DMS 273 (cell line): ENCODE measurements around the gene TMTC2.
"Not testable (repeated sequence)": the region's sequence is repeated elsewhere in the genome, so short reads cannot be mapped to it uniquely, and the experiment has no call there.

Source experiments
- DNase-seq: peaks from one replicate; lab custom pipeline; 2025; ENCODE audit not compliant: unreplicated experiment; lab: John Stamatoyannopoulos, UW

TMTC2 gene

DNA sequence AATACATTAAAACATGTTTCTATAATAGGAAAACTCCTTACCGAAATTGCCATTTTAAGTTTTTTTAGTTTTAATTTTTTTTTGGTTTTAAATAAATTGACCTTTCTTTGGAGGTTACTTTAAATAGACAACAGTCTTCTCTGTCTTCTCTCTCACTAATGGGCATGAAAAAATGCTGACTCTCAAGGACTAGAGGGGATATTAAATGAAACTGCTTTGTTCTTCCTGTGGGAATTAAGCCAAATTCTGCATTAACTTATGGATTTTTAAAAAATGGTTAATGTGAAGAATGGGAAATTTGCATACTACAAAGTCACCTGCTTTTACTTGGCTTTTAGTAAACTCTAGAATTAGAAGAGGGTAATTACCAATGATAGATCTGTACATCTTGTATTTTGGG lies 378.9 kb downstream of the TMTC2 start:
- no peak for DNase-seq

GRCh38 chr12:83067981-83068380 lies 381.3 kb downstream of the TMTC2 start:
- DNase-seq: no peak

DNA sequence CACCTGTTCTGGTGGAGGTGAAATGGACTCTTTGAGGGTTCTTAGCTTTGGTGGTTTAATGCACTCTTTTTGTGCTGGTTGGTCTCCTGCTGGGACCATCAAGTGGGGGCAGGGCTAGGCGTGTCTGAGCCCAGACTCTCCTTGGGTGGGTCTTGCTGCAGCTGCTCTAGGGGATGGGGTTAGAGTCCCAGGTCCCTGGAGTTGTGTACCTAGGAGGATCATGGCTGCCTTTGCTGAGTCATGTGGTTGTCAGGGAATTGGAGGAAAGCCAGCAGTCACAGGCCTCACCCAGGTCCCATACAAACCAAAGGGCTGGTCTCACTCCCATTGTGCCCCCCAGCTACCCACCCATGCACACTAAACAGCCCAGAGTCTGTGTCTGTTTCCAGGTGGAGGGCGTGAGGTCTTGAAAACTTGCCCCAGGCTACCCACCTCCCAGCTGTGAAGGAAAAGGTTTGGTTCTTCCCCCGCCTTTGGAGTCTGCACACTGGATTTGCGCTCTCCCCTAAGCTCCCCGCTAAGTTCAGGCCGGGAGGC lies 387.7 kb downstream of the TMTC2 start:
- no peak for DNase-seq

DNA sequence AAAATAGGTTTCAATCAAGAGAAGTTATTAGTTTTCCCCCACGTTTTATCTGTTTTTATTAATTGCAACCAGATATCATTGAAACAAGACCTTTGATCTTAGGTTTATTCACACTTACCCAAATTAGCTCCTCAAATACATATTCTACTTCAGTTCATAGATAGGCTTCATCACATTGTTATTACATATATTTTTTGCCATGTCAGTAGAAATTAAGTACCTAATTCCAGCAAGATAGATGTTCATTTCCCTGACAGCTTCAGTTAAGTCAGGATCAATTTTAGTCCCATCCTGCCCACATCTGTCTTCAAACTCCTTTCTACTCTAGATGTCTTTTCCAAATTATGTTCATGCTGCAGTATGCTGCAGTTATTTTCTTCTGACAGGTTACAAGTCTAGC lies 388.8 kb downstream of the TMTC2 start:
- DNase-seq: no peak

- DNase-seq: no peak
Observed at GRCh38 chr12:83077041-83077440, 390.3 kb downstream of the TMTC2 start.

GRCh38 chr12:83082690-83083276 lies 396.1 kb downstream of the TMTC2 start:
- no peak for DNase-seq

DNA sequence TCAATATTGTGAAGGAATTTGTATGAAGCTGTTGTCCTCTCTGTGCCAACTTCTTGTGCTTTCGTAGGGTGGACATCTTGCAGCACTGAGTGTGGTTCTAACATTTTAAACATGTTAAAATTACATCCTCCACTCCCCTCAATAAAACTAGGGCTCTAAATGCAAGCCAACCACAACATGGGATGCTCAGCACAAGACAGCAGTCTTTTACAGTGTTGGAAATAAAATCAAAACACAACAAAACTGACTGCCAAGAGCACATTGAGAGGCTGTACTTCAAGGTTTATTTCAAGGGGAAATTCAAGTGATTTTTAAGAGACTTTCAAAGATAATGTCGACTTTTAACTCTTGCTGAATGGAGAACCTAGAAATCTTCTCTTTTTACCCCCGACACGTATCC lies 396.9 kb downstream of the TMTC2 start:
- DNase-seq: no peak

DNA sequence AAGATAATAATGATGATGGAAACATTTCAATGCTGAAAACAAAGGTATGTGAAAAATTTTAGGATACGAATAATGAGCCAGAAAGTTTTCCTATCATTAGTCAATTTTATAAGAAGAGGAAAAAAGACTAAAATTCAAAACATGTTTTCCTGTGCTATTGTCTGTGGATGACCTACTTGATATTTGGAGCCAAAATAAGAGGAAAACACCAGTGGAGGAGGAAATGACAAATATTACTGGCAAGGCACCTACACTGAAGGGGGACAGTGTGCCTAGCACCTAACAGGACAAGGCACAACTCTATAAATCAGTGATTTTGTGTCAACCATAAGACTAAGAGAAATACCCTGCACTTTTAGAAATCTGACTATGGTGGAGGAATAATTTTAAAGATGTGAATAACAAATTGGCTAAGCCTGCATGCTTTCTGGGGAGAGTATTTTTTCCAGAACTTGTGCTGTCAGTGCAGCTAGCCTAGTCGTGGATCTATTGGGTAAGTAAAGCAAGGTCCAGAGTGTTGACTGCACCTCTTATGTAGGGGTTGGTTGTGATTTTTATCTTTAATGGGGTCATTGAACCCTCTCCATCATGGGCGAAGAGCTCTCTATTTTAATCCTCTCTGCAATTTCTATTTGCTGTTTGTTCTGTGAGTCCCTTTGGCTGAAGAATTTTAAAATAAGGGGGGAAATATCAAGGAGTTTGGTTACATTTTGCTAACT lies 398.0 kb downstream of the TMTC2 start:
- DNase-seq: no peak

DNA sequence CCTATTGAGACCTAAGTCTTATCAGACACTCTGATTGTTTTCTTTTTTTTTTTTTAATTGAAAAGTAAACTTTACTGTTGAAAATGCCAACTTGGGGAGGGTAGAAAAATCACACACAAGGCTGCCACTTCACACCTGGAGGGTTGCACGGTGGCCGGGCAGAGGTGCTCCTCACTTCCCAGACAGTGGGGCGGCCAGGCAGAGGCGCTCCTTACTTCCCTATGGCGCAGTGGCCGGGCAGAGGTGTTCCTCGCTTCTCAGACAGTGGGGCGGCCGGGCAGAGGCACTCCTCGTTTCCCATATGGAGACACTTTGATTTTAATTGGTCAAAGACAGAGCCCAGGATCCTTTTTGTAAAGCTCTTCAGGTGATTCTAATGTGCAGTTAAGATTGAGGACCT lies 399.3 kb downstream of the TMTC2 start:
- DNase-seq: no peak

GRCh38 chr12:83089575-83089974 lies 402.9 kb downstream of the TMTC2 start:
- no peak for DNase-seq

GRCh38 chr12:83092129-83092528 lies 405.4 kb downstream of the TMTC2 start:
- no peak for DNase-seq

DNA sequence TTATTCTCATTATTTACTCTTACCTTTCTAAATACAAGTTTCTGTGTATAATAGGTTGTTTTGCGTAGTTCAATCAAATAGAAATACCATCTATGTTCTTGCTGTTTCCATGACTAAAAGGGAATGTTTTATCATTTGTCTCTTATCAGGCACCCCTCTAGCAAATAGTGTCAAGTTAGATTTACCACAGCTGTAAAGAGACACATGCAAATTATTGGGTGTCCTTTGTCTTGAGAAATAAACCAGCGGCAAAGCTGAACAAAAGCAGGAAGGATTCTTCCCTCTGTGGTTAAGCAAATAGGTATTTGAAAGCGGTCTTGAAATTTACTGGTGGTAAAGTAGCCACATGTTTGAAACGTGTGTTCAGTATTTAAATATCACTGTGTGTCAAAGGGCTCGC lies 405.9 kb downstream of the TMTC2 start:
- DNase-seq: no peak

- DNase-seq: no peak
Observed at GRCh38 chr12:83093426-83093825, 406.7 kb downstream of the TMTC2 start.

DNA sequence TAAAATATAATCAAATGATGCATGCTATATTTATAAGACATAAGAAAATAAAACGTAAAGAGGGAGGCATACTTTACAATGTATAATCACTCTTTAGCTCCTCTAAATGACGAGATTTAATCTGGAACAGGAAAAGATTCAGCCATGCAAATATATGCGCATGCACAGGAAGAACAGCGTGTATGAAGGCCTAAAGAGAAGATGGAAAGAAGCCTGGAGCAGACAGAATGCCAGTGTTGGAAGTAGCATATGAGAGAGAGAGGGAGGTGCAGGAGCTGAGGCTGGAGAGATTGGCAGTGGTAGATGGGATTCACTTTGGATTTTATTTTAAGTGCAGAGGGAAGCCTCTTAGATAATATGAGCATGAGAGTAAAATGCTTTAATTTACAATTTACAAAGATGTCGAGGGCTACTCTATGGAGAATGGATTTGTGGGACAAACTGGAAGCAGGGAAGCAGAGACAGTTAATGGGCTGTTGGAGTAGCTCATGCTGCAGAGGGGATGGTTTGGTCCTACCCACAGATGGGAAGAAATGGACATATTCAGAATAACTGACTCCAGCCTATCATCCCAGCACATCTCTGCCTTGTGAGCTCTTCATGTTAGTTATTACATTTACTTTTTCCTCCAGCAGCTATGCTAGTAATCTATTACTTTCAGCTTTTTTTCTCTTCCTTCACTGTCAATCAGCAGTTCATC lies 411.1 kb downstream of the TMTC2 start:
- no peak for DNase-seq

GRCh38 chr12:83099436-83099835 lies 412.7 kb downstream of the TMTC2 start:
- no peak for DNase-seq

GRCh38 chr12:83102499-83102898 lies 415.8 kb downstream of the TMTC2 start:
- DNase-seq: no peak

DNA sequence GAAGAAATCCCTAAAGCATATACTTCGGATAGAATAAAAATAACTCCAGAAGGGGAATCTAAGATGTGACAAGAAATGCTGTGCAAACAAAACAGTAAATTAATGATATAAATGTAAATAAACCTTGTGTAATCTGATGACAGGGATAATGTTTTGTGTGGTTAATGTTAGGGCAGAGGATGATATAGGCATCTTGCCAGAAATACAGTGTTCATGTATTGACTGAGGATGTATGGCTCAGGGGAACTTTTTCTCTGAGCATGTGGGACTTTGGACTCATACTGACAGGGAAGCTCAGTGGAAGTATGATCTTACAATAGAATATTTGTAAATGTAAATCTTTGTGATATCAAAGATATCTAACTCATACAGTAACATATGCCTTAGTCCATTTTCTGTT lies 420.2 kb downstream of the TMTC2 start:
- DNase-seq: no peak

- no peak for DNase-seq
Observed at GRCh38 chr12:83110424-83110823, 423.7 kb downstream of the TMTC2 start.

GRCh38 chr12:83113945-83114344 lies 427.2 kb downstream of the TMTC2 start:
- DNase-seq: no peak

DNA sequence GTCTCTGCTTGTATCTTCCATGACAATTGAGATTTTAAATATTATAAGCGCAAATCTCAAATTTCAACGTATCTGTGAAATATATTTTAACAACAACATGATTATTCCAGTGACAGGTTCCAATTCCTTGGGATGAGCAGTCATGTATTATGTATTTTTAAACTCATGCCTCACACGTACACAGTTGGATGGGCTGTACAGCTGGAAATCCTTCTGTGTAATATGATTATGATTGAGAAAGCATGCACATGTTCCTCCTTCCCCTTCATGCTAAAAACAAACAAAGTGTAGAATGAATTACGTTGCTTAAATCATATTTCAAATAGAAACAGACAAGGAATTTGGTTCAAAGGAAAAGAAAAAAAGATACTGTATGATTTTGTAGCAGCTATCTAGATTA lies 428.3 kb downstream of the TMTC2 start:
- DNase-seq: no peak

DNA sequence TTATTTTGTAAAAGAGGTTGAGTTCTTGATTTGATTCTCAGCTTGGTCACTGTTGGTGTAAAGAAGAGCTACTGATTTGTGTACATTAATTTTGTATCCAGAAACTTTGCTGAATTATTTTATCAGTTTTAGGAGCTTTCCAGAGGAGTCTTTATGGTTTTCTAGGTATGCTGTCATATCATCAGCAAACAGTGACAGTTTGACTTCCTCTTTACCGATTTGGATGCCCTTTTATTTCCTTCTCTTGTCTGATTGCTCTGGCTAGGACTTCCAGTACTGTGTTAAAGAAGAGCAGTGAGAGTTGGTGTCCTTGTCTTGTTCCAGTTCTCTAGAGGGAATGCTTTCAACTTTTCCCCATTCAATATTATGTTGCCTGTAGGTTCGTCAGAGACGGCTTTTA lies 431.2 kb downstream of the TMTC2 start:
- not testable (repeated sequence) for DNase-seq
